ENCODE measurements around the gene HNRNPUL2. TPM values are rescaled to one million over a fixed set of nuclear protein-coding genes. Genes with fewer than 3 reads are reported as not detected.
"Not testable (repeated sequence)": the region's sequence is repeated elsewhere in the genome, so short reads cannot be mapped to it uniquely, and the experiment has no call there.

HNRNPUL2 gene
- total RNA-seq, 4 donors from 2014 or later, result 4.8 to 14.9 (median 11.8) TPM

DNA sequence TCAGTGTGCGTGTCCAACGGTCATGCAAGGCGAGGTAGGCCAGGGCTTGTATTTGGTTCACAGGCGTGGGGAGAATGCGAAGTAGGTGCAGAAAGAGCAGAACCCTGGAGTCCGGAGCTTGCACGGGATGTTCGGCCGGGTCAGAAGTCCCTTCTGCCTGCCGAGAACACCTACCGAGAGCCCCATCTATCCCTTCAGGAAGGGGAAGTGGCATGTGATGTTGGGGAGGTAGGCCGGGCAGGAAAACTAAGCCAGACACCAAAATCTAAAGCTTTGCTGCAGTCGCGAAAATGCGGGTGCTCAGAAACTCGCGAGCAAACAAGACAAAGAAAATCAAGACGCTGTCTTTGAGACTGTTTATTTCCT is 43.5 kb upstream of the HNRNPUL2 start:
- DNase-seq (peak in 1 of 2 donors; percentile 33), ATAC-seq (peak; percentile 27 to 29)
- Histone ChIP-seq H3K9me3 (no peaks in the 10 kb centered on the region), H3K27me3 (no peaks in the 10 kb centered on the region), H3K4me3 (peak overlapping the region; percentile 74 to 87 (median 76)), H3K27ac (peak overlapping the region; percentile 89 to 99 (median 96)), H3K4me1 (peaks cover 18 to 23% of the 10 kb centered on the region in 2 donors), H3K36me3 (peaks cover 0 to 26% of the 10 kb centered on the region in 2 donors)
- in situ Hi-C loops (cut with MboI; ENCODE audit: low sequenced_read_pairs in 4 of 4) (no loop called here), intact Hi-C loops (cut with DNase I; ENCODE audit: low total_unique reads) (loop anchor here (5.0 kb wide), 2 partner anchors 87 to 178 kb away; partner anchors contain the start of gene TUT1)
- TF ChIP-seq POLR2A (IDR thresholded peaks at IDR 0.05), result no peak
- TF ChIP-seq, protein P1, sequence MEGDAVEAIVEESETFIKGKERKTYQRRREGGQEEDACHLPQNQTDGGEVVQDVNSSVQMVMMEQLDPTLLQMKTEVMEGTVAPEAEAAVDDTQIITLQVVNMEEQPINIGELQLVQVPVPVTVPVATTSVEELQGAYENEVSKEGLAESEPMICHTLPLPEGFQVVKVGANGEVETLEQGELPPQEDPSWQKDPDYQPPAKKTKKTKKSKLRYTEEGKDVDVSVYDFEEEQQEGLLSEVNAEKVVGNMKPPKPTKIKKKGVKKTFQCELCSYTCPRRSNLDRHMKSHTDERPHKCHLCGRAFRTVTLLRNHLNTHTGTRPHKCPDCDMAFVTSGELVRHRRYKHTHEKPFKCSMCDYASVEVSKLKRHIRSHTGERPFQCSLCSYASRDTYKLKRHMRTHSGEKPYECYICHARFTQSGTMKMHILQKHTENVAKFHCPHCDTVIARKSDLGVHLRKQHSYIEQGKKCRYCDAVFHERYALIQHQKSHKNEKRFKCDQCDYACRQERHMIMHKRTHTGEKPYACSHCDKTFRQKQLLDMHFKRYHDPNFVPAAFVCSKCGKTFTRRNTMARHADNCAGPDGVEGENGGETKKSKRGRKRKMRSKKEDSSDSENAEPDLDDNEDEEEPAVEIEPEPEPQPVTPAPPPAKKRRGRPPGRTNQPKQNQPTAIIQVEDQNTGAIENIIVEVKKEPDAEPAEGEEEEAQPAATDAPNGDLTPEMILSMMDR (IDR thresholded peaks at IDR 0.05 in 4 of 5, conservative IDR thresholded peaks at IDR 0.05 in 1 of 5), result no peak

DNA sequence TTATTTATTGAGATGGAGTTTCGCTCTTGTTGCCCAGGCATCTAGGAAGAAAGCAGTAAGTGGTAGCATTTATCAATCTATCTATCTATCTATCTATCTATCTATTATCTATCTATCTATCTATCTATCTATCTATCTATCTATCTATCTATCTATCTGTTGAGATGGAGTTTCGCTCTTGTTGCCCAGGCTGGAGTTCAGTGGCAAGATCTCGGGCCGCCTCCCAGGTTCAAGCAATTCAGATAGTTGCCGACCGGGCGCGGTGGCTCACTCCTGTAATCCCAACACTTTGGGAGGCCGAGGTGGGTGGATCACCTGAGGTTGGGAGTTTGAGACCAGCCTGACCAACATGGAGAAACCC is 33.6 kb upstream of the HNRNPUL2 start:
- ATAC-seq; DNase-seq; H3K27me3 ChIP-seq; intact Hi-C loops (cut with DNase I; ENCODE audit: low total_unique reads); in situ Hi-C loops (cut with MboI; ENCODE audit: low sequenced_read_pairs in 4 of 4); H3K9me3 ChIP-seq: not testable (repeated sequence)
- peaks cover 12 to 21% of the 10 kb centered on the region in 2 donors for H3K4me1 ChIP-seq
- H3K27ac ChIP-seq, result peak overlapping the region; percentile 80 to 96 (median 88)
- H3K4me3 ChIP-seq, result peak overlapping the region; percentile 82 to 97 (median 90)
- H3K36me3 ChIP-seq, result peaks cover 0 to 12% of the 10 kb centered on the region in 2 donors

DNA sequence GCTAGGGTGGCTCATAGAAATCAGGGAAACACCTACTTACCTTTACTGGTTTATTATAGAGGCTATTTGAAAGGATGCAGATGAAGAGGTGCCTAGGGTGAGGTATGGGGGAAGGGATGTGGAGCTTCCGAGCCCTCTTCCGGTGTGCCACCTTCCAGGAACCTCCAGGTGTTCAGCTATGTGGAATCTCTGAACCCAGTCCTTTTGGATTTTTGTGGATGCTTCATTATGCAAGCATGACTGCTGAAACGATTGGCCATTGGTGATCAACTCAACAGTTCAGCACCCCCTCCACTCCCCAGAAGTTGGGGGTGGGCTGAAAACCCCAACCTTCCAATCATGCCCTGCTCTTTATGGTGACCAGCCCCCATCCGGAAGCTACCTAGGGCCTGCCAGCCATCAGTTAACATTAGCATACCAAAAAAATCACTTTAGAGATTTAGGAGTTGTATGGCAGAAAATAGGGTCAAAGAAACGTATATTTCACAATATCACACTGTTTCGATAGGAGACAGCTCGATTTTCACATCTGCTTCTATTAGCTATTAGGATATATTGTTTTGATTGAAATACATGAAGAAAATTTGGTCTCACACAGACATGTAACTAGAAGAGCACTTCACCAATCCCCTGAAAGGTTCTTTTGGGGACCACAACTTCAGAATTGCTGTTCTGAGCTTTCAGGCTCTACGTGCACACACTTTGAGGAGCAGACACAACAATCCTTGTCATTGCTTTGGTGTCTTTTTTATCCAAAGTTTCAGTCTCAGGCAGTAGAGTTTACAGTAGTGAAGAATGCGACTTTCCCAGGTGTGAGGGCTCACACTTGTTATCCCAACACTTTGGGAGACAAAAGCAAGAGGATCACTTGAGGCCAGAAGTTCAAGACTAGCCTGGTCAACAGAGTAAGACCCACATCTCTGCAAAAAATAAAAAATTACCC is 30.9 kb upstream of the HNRNPUL2 start:
- no peaks in the 10 kb centered on the region for H3K27me3 ChIP-seq
- no peak overlapping the region for H3K4me3 ChIP-seq
- peaks cover 0 to 6% of the 10 kb centered on the region in 2 donors for H3K36me3 ChIP-seq
- no peak overlapping the region for H3K27ac ChIP-seq
- H3K4me1 ChIP-seq, result peaks cover 19 to 27% of the 10 kb centered on the region in 2 donors
- no peak for DNase-seq
- in situ Hi-C loops (cut with MboI; ENCODE audit: low sequenced_read_pairs in 4 of 4), result no loop called here
- intact Hi-C loops (cut with DNase I; ENCODE audit: low total_unique reads), result no loop called here
- H3K9me3 ChIP-seq, result no peaks in the 10 kb centered on the region
- ATAC-seq, result no peak
- TF ChIP-seq, protein P1 (IDR thresholded peaks at IDR 0.05 in 4 of 5, conservative IDR thresholded peaks at IDR 0.05 in 1 of 5), result no peak

DNA sequence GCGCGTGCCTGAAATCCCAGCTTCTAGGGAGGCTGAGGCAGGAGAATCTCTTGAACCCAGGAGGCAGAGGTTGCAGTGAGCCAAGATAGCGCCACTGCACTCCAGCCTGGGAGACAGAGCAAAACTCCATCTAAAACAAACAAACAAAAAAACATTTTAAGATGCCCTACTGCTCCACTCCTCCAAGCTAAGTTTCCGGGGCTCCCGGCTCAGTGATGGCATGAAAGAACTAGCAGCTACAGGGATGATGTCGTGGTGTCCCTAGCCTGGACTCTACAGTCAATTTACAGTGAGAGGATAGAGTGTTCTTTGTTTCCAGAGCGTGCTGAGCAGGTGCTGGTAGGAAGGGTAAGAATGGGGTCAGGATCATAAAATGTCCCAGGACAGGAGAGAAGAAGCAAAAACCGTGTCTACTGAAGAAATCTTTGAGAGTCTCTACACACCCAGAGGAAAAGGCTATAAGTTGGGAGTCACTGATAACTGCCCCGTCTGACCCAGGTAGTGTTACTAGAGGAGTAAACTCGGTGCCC is 27.9 kb upstream of the HNRNPUL2 start:
- ATAC-seq, result no peak
- peaks cover 14 to 19% of the 10 kb centered on the region in 2 donors for H3K4me1 ChIP-seq
- no peak for DNase-seq
- TF ChIP-seq, protein P1 (IDR thresholded peaks at IDR 0.05 in 4 of 5, conservative IDR thresholded peaks at IDR 0.05 in 1 of 5), result no peak
- in situ Hi-C loops (cut with MboI; ENCODE audit: low sequenced_read_pairs in 4 of 4) (no loop called here), intact Hi-C loops (cut with DNase I; ENCODE audit: low total_unique reads) (no loop called here)
- H3K4me3 ChIP-seq, result no peak overlapping the region
- peaks cover 0 to 6% of the 10 kb centered on the region in 2 donors for H3K36me3 ChIP-seq
- no peaks in the 10 kb centered on the region for H3K27me3 ChIP-seq
- no peak overlapping the region for H3K27ac ChIP-seq
- H3K9me3 ChIP-seq, result no peaks in the 10 kb centered on the region
